ENCODE measurements around the gene RMDN2.

Gene RMDN2, protein sequence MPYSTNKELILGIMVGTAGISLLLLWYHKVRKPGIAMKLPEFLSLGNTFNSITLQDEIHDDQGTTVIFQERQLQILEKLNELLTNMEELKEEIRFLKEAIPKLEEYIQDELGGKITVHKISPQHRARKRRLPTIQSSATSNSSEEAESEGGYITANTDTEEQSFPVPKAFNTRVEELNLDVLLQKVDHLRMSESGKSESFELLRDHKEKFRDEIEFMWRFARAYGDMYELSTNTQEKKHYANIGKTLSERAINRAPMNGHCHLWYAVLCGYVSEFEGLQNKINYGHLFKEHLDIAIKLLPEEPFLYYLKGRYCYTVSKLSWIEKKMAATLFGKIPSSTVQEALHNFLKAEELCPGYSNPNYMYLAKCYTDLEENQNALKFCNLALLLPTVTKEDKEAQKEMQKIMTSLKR

GRCh38 chr2:37925063-37925897 lies at the start of gene RMDN2:
TSS of gene RMDN2 (plus strand) at chr2:37925287. CDS start at chr2:37929278, 3,991 bp downstream.
- peak; percentile 55 to 59 for DNase-seq (ENCODE audit: low read depth in 2 of 2)

DNA sequence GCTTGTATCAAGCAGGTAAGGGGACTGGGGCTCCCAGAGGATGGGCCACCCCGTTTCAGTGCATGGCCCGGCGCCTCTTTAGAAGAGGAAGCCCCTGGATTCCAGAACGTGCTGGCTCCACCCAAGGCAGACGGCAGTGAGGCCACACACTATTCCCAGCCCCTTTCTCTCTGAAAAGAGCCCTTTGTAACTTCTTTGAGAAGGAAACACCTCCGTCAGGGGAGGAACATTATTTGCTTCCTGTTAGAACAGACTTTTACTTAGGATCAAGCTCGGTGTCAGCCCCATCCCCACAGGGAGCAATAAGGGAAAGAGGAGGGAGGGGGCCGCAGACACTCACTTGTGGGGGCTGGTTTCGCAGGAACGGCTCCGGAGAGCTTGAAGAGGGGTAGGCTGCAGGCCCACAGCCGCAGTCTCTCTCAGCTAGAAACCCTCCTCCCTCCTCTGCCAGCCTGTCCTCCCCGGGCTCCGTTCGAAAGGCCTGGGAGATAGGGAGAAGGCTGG lies 49.6 kb upstream of the RMDN2 start:
- no peak for DNase-seq (ENCODE audit: low read depth in 2 of 2)

- no peak for DNase-seq (ENCODE audit: low read depth in 2 of 2)
Measured at GRCh38 chr2:37876227-37876626, 48.9 kb upstream of the RMDN2 start.

GRCh38 chr2:37877457-37878315 lies 47.4 kb upstream of the RMDN2 start:
- no peak for DNase-seq (ENCODE audit: low read depth in 2 of 2)

DNA sequence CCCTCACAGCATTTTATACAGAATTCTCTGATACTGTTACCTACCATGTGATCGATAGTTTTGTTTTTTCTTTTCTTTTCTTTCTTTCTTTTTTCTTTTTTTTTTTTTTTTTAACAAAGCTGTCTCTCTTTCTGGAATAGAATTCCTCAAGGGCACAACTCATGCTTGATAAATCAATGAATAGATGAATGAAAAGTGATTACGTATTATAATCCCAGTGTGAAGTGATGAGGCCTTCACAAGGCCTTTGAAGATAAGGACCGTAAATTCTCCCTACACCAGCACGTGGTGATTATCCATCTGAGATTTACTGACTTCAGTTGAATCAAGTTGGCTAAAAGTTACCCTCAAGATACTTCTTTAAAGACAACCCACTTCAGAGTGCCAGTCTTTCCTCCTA lies 46.6 kb upstream of the RMDN2 start:
- DNase-seq (ENCODE audit: low read depth in 2 of 2), result no peak

DNA sequence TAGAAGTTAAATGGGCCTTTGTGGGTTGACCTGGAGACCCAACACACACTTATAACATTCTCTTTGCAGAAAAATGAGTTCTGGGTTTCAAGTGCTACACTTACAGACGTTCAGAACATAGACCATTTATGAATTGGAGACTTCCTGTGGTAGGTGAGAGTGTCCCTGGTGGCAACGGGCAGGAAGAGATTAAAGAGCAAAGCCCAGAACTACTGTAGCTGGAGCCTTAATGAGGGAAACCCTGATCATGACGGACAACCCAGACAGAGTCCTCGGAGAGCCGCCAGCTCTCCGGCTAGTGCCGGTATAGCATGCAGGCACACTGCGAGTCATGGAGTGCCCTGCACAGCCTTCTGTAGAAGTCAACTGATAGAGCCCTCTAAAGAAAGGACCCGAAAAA lies 44.5 kb upstream of the RMDN2 start:
- no peak for DNase-seq (ENCODE audit: low read depth in 2 of 2)

GRCh38 chr2:37881397-37881796 lies 43.7 kb upstream of the RMDN2 start:
- no peak for DNase-seq (ENCODE audit: low read depth in 2 of 2)

DNA sequence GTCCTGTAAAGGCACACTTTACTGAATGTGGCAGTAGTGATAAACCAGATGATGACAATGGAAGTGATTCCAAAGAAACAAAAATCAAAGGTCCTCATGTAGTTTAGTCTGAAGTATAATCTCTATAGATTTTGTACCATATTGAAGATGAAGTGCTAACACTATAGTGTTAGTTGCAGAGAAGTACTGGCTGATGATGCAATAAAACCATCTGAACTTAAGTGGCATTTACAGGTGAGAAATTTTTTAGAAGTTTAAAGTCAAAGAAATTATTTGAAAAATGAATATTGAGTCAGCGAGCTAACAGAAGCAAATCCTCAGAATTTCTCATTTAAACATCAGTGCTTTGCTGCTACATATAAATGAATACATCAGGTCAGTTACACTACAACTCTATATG lies 43.1 kb upstream of the RMDN2 start:
- no peak for DNase-seq (ENCODE audit: low read depth in 2 of 2)

DNA sequence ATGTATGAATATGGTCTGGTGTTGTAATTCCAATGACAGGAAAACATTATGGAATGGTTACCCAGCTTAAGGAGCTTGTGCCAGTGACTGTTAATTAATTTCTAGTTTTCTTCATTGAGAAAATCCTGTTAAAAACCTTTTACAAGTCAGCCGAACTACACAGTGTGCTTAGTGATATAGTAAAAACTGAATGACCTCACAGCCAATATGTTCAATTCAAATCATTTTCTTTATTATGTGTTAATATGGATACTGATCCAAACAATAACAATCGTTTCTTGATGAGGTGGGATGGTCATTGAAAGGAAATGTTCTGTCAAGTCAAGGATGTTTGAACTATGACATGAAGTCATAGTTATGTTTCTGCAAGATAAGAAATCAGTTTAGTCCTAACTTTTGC lies 41.6 kb upstream of the RMDN2 start:
- DNase-seq (ENCODE audit: low read depth in 2 of 2), result no peak

GRCh38 chr2:37885329-37885993 lies 39.6 kb upstream of the RMDN2 start:
- no peak for DNase-seq (ENCODE audit: low read depth in 2 of 2)

- peak; percentile 58 to 66 for DNase-seq (ENCODE audit: low read depth in 2 of 2)
Measured at GRCh38 chr2:37886745-37887144, 38.3 kb upstream of the RMDN2 start.

GRCh38 chr2:37887286-37887685 lies 37.8 kb upstream of the RMDN2 start:
- DNase-seq (ENCODE audit: low read depth in 2 of 2), result no peak

GRCh38 chr2:37890893-37891495 lies 34.1 kb upstream of the RMDN2 start:
- no peak for DNase-seq (ENCODE audit: low read depth in 2 of 2)

GRCh38 chr2:37891846-37892435 lies 33.1 kb upstream of the RMDN2 start:
- DNase-seq (ENCODE audit: low read depth in 2 of 2), result no peak

- no peak for DNase-seq (ENCODE audit: low read depth in 2 of 2)
Measured at GRCh38 chr2:37892436-37893114, 32.5 kb upstream of the RMDN2 start.

- DNase-seq (ENCODE audit: low read depth in 2 of 2), result no peak
Measured at GRCh38 chr2:37893327-37893726, 31.8 kb upstream of the RMDN2 start.

GRCh38 chr2:37894047-37894446 lies 31.0 kb upstream of the RMDN2 start:
- DNase-seq (ENCODE audit: low read depth in 2 of 2), result no peak

DNA sequence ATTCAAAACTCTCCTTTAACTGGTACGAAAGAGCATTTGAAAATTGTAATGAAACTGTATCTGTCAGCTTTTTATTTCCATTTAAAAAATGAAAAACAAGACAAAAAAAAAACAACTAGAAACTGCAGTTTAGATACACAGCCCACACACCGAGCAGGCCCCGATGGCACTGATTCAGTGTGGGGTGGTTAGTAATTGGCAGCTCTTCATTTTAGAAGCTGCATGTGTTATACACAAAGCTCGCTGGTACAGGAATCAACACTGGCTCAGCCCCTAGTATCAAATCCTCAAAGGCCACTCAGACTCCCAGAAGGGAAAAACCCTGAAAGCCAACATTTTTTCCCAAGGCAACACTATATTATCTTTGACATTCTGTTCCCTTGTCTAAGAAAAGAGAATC lies 30.5 kb upstream of the RMDN2 start:
- DNase-seq (ENCODE audit: low read depth in 2 of 2), result no peak

DNA sequence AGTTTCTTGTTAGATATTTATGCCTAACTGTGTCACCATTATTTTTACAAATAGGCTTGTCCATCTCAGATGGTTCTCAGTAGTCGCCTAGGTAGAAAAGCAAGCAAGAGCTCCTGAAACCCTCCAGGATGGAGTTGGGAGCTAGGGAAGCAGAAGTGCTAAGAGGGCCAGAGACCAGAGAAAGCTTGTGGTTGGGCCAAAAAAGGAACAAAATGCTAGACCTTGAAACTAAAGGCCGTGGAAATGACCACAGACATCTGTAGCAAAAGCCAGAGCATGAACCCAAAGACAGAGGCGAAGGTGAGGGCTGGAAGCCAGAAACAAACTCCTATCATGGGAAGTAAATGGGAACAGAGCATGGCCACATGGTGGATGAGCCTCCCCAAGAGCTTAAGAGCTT lies 29.9 kb upstream of the RMDN2 start:
- DNase-seq (ENCODE audit: low read depth in 2 of 2), result no peak

- DNase-seq (ENCODE audit: low read depth in 2 of 2), result no peak
Measured at GRCh38 chr2:37896319-37896718, 28.8 kb upstream of the RMDN2 start.

Data from fibroblast of skin of left biceps (primary cell).